VCaP (cell line): Measurements from ENCODE around the gene TTLL9.

Source experiments
- H3K27ac ChIP-seq: fragments of 450-650 bp; 2 replicates; pipeline ENCODE4 v1.5.1; 2017
- CTCF ChIP-seq: fragments of 450-650 bp; conservative IDR thresholded peaks from 2 replicates; pipeline ENCODE4 v1.5.1; 2017; ENCODE audit warnings: mild to moderate bottlenecking, moderate library complexity

TTLL9 gene

GRCh38 chr20:31930779-31931178 is 60.3 kb downstream of the TTLL9 start:
- TF ChIP-seq CTCF = no peak
- no peak overlapping the region for H3K27ac ChIP-seq

GRCh38 chr20:31933698-31934097 is 63.3 kb downstream of the TTLL9 start:
- TF ChIP-seq CTCF = no peak
- no peak overlapping the region for H3K27ac ChIP-seq

- H3K27ac ChIP-seq = no peak overlapping the region
- TF ChIP-seq CTCF = no peak
These were observed 64.1 kb downstream of the TTLL9 start for GRCh38 chr20:31934491-31934890.

GRCh38 chr20:31934968-31935764 is 64.7 kb downstream of the TTLL9 start:
- H3K27ac ChIP-seq = no peak overlapping the region

GRCh38 chr20:31936420-31936819 is 66.0 kb downstream of the TTLL9 start:
- H3K27ac ChIP-seq = no peak overlapping the region
- no peak for TF ChIP-seq CTCF

More at GRCh38 chr20:31934968-31935764, 64.7 kb downstream of the TTLL9 start:
- TF ChIP-seq CTCF = no peak

GRCh38 chr20:31937820-31938219 is 67.4 kb downstream of the TTLL9 start:
- TF ChIP-seq CTCF = no peak
- no peak overlapping the region for H3K27ac ChIP-seq

- no peak for TF ChIP-seq CTCF
These were observed 69.2 kb downstream of the TTLL9 start for GRCh38 chr20:31939661-31940060.

More at GRCh38 chr20:31939661-31940060, 69.2 kb downstream of the TTLL9 start:
- H3K27ac ChIP-seq = no peak overlapping the region
